HG02885 (cell line): Measurements from ENCODE around the gene MROH8.

Experiments used
- ATAC-seq: cut with Tn5 transposase; IDR thresholded peaks from one replicate; pipeline ENCODE4 v1.9.1; 2021; ENCODE audit warnings: mild to moderate bottlenecking; ENCODE audit not compliant: unreplicated experiment, poor library complexity

The MROH8 gene

DNA sequence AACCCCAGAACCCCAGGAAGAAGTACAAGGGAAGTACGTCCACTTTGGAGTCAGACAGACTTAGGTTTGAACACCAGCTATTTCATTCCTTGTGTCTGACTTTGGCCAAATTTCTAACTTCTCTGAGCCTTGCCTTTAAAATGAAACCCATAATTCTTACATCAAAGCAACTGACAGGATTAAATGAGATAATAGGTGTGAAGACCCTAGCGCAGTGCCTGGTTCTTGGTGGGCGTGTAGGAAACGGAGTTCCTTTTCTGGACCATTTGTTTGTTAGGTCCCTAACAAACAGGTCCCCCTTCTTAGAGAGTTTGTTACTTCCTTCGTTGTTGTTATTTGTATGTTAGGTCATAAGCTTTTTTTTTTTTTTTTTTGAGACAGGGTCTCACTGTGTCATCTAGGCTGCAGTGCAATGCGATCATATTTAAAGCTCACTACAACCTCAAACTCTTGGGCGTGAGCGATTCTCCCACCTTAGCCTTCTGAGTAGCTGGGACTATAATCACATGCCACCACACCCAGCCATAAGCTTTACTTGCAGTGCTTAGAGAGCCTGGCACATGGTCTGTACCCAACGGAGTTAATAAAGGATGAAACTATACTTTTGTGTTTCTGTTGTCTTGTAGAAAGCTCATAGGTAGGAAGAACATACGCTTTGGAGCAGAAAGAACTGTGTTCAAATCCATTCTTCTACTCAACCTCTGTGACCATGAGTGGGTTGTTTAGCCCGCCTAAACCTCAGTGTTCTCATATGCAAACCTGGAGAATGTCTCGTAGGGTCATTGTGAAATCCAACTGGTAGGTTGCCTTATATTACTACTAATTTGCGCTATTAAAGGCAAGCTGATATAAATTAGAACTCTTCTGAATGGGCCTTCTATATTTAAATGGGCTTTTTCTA lies 21.8 kb upstream of the MROH8 start:
- ATAC-seq: no peak

DNA sequence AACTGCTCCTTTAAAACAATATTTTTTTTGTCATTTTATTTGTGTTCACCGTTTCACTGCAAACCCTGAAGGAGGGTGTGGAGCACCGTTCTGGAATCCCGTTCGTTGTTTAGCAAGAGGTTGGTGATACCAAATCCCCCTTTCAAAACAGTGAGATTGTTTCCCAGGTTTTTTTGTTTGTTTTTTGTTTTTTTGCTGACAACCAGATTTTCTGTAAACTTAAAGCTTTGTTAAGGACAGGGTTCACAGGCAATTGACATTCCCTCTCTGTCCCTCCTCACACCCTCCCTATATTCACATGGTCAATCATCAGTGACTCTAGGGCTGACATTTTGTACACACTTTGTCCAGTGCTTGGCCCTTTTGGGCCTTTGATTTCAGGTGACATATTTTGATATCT lies 21.0 kb upstream of the MROH8 start:
- ATAC-seq: no peak

DNA sequence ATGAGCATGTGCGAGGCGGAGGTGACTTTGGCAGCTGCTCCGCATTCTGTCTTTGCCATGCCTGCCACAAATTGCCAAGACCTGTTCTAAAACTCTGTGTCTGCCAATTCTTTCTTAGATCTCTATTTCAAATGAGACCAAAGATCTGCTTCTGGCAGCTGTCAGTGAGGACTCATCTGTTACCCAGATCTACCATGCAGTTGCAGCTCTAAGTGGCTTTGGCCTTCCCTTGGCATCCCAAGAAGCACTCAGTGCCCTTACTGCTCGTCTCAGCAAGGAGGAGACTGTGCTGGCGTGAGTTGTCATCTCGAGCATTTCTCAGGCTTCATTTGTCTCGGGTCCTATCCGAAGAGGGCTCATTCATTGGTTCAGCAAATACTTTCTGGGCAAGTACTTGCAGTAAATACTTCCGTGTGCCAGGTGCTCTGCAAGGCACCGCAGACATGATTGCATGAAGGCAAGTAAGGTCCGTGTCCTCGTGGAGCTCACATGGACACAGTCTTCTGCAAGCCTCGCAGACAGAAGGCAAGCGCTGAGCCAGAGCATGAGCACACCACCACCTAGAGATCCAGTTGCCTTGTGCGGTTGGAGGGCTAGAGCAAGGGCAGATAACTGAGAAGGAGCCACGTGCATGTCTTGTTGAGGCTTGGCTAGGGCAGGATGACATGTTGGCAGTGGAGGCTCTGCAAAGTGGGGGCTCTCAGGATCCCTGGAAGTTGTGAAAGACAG lies 19.7 kb upstream of the MROH8 start:
- no peak for ATAC-seq

DNA sequence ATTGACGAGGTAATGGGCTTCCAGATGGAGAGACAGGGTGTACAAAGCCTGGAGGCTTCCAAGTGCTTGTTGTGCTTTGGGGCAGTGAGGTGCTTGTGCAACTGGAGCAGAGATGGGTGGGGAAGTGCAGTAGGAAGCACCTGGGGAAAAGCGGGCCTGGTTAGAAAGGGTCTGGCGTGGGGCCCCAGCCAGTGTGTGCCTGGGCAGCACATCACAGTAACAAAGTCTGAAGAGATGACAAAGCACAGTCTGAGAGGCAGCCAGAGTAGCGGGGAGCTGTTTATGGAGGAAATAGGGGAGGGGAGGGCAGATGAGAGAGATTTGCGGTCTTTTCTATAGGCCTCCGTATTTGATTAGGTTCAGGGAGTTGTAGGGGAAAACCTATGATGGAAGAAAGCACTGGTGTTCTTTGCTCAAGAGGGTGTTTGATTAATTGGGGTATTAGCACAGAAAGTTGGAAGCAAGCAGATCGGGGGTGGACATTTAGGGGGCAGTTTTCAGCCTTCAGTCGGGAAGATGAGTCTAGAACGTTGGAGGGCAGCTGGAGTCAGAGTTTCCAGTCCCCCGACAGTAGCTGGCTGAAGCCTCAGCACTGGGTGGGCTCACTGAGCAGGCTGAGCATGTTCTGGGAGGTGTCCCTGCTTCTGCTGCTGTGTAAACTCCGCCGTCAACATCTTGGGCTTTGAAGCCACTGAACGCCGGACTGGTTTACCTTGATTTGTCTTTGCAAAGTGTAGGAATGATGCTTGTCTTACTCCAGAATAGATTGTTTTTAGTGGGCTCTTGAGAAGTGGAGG lies 15.5 kb upstream of the MROH8 start:
- ATAC-seq: no peak

DNA sequence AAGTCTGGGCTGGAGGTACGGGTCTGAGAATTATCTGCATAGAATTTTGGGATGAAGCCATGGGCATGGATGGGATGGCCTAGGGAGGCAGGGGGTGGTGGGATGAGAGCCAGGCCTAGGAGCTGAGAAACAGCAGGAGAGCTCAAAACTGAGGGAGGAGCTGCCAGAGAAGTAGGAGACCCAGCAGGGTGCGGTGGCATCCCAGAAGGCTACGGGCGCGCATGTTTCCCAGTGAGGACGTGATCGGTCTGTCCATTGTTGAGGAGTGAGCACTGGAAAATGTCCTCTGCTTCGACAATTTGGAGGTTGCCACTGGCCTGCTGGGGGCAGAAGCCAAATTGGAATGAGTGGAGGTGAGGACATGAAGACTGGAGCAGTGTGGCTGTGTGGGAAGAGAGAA lies 14.5 kb upstream of the MROH8 start:
- no peak for ATAC-seq

DNA sequence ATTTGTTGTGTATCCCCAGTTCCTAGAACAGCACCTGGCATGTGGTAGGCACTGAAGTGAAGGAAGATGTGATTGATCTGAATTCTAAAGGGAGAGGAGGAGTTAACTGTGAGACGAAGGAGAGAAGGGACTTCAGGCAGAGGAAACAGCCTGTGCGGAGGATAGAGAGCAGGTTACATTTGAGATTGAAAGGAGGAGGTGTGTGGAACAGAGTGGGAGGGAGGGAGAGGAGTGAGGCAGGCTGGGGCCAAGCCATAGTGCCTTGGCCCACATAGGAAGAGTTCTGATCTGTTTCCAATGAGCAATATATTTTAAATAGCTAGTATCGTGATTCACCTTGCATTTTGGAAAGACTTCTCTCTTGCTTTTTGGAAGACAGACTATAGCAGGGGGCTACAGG lies 13.9 kb upstream of the MROH8 start:
- no peak for ATAC-seq

DNA sequence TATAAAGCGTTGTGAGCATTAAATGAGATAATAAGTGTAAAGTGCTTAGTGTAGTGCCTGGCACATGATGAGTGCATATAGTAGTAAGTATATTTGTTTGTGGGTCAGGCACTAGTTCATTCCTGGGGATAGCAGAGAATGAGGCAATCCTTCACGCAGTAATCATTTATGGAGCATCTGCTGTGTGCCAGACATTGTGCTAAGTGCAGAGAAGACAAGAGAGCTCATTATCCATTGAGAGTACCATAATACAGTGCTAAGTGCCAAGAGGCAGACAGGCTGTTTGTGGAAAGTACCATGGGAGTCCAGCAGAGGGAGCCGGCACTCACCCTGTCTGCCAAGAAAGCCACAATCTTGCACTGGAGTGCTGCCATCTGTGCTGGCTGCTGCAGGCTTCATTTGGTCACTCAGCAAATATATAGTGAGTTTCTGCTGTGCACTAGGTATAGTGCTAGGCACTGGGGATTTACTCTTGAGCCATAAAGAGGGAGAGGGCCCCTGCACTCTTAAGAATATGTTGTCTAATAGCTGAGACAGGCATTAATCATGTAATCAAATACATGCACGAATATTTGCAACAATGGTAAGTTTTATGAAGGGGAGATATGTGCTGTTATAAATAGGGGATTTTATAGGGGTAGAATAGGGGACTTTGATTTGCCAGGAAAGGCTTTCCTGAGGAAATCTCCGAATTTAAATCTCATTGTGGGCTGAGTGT lies 12.9 kb upstream of the MROH8 start:
- ATAC-seq: no peak

DNA sequence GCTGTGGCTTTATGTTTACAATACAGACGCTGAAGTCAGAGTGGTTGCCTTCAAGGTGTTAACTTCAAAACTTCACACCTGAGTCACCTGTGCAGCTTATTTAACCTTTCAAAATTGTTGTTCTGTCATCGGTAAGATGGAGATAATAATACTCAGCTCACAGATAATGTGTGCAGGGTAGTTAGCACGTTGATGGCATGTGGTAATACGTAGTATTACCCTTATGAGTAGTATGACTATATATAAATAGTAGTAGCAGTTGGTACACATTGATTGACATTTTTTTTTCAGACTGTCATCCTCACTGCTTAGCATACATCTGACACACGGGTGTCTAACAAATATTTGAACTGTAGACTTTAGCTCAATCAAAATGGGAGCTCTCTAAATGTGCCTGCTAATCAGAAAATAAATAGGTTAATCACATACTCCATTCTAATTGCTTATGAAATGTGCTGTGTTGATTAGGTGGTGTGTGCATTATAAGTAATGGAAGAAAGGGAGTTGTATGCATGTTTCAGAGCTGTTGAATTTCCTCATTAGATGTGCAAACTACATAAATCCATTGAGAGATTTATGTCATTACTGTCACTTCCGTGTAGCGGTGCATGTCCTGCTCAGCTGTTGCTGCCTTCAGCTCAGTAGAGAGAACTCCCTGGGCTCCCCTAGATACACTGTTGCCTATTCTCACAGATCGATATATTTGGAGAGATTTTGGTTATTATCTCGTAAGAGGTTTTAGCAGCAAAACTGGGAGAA lies 11.2 kb upstream of the MROH8 start:
- no peak for ATAC-seq

DNA sequence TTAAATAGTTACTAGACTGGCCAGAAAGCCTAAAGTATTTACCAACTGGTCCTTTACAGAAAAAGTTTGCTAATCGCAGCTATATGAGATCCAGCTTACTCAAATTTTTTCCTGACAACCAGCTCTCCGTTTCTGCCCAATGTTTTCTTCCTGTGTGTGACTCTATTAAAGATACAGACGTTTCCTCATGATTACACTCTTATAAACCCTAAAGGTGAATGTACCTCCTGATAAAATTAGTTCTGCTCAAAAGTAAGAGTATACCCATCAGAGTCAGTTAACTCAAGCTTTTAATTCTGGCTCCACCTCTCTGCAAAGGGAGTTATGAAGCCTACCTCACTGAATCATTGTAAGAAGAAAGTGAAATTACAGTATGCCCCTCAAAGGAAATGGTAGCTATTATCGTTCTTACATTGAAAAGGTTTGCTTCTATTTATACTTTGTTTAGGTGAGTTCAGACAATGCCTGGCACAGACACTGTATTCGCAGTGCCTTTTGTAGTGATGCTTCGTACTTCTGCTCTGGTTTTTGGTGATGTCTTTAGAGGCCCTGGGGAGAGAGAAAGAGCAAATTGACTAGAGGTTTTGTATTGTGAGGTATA lies 10.2 kb upstream of the MROH8 start:
- ATAC-seq: no peak

DNA sequence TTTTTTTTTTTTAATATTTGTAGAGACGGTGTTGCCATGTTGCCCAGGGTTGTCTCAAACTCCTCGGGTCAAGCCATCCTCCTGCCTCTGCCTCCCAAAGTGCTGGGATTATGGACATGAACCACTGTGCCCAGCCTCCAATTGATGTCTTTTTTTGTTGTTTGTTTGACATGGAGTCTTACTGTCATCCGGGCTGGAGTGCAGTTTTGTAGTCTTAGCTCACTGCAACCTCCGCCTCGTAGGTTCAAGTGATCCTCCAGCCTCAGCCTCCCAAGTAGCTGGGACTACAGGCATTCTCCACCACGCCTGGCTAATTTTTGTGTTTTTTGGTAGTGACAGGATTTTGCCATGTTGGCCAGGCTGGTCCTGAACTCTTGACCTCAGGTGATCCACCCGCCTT lies 9.4 kb upstream of the MROH8 start:
- ATAC-seq: no peak

DNA sequence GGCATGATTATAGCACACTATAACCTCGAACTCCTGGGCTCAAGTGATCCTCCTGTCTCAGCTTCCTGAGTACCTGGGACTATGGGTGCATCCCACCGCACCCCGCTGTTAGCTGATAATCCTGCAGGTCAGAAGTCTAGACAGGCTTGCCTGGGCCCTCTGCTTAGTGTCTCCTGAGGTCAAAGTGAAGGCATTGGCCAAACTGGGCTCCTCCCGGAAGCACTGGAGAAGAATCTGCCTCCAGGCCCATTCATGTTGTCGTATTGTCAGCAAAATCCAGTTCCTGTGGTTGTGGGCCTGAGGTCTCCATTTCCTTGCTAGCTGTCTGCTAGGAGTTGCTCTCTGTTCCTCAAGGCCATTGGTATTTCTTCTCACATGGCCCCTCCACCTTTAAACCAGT lies 6.3 kb upstream of the MROH8 start:
- no peak for ATAC-seq

DNA sequence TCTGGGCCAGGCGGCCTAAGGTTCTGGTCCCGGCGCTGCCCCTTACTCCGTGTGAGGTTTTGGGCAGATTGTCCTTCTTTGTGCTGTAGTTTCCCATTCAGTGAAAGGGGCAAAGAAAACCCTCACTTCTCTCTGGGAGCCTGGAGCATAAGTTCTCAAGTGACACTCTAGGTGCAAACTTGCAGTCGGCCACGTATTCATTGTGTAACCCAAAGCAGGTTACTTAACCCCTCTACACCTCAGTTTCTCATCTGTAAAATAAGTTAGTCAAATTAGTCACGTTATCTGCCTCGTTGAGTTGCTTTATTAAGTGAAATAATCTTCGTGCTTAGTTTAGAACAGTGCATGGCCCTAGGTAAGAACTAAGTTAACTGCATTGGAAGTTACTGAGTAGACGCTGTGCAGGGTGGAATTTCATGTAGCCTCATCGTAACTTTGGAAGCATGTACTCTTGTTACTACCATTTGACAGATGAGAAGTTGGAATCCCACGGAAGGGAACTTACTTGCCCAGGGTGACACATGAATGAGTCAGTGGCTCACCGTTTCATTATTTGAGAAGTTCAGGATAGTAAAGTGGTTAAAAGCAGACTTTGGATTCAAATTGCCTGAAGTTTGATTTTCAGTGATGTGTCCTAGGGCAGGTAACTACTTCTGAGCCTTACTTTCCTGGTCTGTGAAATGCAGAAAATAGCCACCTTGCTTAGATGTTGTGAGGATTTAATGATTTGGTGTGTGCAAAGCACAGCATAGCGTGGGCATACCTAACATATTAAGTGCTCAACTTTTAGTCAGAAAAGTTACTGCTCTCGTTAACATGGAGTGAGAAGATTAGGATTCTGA lies 556 bp upstream of the MROH8 start:
- ATAC-seq: no peak

DNA sequence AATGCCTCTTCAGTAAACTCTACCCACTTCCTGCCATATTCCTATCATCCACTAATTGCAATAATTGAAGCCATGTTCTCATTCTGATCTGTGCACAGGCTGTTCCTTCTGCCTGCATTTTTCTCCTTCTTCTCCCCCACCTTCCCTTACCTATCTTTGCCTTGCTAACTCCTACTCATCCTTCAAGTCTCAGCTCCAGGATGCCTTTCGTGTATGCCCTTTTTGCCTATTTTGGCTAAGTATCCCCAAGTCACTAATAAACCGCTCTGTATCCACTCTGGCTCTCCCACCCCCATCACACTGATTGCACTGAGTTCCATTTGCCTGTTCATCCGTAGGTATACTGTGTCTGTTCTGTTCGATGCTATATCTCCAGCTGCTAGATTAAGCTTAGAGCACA lies 6.5 kb downstream of the MROH8 start:
- ATAC-seq: no peak

DNA sequence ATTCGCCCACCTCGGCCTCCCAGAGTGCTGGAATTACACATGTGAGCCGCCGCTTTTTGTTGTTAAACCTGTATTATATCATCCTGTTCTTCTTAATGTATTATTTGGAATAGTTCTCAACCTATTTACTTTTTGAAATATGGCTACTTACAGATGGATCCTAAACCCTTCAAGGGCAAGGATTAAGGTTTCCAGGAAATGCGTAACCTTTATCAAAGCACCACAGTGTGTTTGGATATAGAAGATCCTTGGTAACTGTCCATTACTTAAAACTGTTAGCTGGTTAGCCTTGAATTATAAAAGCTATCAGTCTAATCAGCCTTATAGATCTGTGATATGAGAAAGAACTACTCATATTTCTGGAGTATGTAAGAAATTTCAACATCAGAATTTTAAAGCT lies 12.5 kb downstream of the MROH8 start:
- no peak for ATAC-seq

DNA sequence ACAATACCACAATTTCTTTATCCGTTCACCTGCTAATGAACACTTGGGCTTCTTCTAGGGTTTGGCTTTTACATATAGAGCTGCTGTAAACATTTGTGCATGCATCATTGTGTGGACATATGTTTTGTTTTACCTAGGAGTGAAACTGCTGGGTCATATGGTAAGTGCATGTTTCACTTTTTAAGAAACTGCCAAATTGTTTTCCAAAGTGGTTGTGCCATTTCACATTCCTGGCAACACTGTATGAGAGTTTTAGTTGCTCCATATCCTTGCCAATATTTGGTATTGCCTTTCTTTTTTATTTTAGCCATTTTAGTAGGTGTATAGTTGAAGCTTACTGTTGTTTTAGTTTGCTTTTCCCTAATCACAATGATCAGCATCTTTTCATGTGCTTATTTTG lies 14.3 kb downstream of the MROH8 start:
- no peak for ATAC-seq

DNA sequence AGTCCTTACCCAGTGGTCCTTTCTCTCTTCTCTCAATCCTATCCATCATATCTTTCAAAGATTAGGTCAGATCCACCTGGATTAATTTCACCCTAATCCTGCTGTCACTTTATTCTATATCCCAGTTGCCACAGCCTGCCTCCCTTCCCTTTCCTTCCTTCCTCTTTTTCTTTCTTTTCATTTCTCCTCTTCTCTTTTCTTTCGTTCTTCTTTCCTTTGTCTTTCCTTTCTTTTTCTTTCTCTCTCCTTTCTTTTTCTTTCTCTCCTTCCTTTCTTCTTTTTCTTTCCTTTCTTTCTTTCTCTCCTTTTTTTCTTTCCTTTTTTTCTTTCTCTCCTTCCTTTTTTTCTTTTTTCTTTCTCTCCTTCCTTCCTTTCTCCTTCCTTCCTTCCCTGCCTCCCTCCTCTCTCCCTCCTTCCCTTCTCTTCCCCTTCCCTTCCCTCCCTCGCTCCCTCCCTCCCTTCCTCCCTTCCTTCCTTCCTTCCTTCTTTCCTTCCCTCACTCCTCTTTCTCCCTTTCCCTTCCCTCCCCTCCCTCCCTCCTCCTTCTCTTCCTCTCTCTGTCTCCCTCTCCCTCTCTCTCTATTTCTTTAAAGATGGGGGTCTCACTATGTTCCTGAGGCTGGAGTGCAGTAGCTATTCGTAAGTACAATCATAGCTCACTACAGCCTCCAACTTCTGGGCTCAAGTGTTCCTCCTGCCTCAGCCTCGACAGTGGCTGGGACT lies 15.4 kb downstream of the MROH8 start:
- ATAC-seq: no peak

DNA sequence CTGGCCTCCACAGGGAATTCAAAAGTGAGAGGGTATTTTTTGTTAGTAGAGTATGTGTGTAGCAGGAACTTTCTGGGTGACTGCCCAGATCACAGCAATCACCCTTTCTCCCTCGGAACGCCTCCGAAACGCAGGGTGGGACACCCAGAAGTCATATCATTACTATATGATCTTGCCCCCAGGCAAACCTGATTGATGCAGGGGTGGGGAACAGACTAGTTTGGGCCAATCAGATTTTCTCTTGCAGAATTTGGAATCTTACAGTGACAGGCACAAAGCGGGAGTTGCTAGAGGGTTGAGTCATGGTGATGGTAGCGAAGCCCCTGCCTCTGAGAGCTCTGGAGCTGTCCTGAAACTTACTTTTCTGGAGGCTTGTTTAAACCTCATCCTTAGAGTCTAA lies 16.7 kb downstream of the MROH8 start:
- ATAC-seq: no peak
